CD4-positive, alpha-beta T cell treated with Interleukin-12 subunit alpha and Interleukin-12 subunit beta, for 1 hour (primary cell): ENCODE measurements around the gene LUZP1.

Source experiments
- DNase-seq: peaks from one replicate; pipeline ENCODE4 v3.0.0-alpha.2; 2020

The LUZP1 gene

DNA sequence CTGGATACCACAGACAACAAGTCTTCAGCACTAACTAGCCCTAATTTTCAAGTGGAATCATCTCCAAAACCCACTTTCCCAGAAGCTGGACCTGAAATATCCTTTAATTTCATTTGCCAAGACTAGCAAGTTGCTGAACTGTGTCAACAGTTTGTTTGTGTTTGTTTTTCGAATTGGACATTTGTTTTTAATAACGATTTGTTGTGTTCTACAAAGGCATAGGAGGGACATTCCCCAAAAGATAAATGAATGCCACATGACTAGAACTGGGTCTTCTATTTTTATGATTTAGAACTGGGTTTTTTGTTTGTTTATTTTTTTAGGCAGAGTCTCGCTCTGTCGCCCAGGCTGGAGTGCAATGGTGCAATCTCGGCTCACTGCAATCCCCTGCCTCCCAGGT, 17.9 kb downstream of the LUZP1 start:
- DNase-seq, result no peak

DNA sequence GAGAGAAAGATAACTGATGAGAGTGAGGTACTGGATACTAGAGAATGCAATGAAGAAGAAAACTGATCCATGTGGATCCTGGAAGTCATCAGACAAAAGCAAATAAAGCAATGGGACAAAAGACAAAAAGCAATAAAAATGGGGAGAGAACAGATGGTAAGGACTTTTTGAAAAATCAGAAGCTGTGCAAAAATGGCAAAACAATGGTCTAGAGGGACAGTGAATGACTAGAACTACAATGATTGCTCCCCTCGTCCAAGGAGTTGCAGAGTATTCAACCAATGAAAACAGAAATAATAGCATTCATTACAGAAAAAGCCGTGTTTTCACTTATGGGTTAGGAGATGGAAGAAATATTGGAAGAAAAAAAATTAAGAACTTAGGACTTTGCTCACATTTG, 18.5 kb downstream of the LUZP1 start:
- no peak for DNase-seq

DNA sequence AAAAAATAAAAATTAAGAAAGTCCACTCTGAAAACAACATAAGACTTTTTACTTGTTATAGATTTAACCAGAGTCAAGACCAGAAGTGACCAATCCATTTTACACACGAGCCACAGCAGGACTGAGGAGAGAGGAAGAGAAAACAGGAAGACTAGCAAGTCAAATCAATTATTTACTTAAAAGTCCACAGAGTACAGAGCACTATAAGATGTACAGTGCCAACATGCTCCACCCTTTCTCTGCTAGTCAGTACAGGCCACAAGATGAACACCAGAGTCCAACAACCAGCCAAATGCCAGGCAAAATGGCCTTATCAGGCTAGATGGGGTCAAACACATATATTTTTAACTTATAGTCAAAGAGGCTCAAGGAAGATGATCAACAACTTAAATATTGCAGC, 19.5 kb downstream of the LUZP1 start:
- DNase-seq, result no peak

DNA sequence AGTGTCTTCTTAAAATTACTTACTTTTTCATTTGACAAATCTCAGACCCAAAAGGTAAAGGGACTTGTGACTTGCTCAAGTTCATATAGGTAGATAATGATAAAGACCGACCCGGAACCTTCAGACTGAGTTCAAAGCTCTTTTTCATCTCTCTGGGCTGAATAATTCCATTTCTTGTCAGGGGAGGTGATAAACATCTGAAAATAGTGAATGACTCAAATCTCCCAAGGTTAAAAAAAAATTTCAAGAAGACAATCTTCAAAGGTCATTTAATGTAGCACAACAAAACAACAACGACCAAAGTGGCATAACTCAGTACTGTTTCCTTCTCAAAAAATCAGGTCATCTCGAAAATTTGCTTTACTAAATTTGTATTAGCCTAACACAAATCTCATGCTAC, 20.6 kb downstream of the LUZP1 start:
- DNase-seq, result peak; percentile 39

DNA sequence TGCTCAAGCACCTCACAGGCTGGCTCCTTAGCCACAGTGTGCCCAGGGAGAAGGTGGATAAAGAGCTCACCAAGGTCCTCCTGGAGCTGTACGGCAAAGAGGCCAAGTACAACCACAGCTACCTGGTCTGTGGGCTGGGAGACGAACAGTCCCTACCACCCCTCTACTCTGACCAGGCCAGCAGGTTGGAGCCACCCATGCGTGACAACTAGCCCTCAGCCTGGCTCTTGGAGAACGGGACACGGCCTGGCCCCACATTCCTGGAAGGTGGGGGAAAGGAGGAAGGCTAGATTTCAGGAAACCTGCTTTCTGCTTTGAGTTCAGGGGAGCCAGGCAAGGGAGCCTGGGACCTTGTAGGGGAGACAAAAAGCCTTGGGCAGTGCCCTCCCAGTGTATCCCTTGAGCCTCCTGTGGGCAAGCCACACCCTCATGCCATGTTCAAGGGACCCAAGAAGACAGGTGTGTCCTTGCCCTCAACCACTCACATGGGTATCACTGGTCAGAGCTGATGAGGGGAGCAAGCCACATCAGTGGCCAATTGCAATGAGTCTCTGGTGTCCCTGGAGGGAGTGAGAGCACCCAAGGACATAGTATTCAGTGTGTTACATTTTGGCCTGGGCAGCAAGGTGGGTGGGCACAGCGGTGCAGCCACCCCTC, 27.6 kb downstream of the LUZP1 start:
- no peak for DNase-seq

DNA sequence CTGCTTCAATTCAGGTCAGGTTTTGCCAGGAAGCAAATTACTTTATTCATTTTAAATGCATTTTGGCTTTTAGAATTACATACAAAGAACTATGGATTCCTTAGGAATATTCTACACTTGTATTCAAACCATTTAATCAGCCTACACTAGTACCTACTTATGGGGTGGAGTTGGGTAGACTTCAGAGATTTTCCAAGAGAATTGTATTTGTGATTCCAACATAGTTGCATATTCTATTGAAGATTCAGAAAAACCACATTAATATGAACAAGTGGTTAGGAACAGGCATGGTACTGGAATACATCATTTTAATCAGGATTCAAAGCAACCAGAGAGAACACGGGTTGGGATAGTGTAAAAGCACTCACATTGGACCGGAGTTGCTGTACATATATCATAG, 33.4 kb downstream of the LUZP1 start:
- no peak for DNase-seq

DNA sequence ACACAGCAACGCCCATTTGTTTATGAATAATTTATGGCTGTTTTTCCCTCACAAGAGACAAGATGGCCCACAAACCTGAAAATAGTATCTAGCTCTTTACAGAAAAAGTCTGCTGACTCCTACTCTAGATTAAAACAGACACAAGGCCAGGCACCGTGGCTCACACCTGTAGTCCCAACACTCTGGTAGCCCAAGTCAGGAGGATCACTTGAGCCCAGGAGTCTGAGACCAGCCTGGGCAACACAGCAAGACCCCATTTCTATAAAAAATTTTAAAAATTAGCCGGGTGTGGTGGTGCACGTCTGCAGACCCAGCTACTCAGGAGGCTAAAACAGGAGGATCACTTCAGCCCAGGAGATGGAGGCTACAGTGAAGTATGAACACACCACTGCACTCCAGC, 34.6 kb downstream of the LUZP1 start:
- no peak for DNase-seq

DNA sequence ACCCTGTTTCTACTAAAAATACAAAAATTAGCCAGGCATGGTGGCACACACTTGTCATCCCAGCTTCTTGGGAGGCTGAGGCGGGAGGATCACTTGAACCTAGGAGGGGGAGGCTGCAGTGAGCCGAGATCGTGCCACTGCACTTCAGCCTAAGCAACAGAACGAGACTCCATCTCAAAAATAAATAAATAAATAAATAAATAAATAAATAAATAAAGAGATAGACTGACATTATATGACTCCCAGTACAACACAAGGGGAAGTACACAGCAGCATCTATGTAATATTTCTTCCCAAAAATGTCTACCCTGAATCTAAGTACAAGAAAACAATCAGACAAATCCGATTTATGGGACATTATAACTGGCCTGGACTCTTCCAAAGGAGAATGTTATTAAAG, 35.1 kb downstream of the LUZP1 start:
- DNase-seq, result no peak

DNA sequence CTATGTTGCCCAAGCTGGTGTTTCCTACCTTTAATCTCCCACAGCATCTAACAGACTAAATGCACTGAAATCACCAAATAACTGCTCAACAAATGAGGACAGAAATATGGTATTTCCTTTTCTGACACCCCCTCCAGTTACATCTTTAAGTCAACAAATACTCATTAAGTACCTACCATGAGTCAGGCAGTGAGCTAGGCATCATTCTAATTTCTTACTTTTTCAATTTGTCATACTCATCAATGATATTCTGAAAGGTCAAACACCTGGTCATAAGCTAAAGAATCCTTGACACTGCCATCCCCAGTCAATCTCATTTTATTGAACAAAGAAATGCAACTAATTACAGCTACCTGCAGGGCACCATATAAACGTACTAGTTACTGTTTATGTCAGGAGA, 36.6 kb downstream of the LUZP1 start:
- no peak for DNase-seq

DNA sequence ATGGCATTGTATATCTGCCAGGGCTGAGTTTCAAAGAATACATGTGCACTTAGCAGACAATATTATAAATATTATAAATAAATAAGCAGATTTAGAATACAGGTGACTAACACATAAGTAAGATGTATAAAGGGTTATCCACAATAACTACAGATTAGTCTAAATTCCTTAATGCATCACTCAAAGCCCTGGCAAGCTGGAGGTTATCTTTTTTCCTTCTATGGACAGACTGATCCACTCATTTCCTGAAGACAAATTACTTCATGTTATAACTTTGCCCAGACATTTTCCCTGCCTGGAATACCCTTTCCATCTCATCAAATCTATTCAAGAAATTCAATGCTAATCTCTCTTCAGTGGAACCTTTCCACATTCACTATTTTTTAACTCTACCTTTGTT, 38.8 kb downstream of the LUZP1 start:
- no peak for DNase-seq

DNA sequence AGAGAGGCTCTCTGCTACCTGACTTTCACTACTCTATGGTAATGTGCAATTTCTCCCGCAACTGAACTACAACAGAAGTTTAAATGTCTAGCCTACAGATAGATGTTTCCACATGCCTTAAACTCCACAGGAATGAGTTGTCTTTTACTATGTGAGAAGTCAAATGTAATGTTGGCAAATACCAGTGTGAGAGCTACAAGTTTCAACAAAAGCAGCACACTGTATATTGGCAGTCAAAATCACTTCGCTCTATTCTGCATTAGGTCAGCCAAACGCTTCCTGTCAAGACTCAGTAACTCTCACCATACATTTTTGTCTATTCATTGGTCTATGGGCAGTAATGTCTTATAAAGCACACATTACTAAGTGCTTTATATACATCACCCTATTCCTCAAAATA, 41.9 kb downstream of the LUZP1 start:
- DNase-seq, result no peak

DNA sequence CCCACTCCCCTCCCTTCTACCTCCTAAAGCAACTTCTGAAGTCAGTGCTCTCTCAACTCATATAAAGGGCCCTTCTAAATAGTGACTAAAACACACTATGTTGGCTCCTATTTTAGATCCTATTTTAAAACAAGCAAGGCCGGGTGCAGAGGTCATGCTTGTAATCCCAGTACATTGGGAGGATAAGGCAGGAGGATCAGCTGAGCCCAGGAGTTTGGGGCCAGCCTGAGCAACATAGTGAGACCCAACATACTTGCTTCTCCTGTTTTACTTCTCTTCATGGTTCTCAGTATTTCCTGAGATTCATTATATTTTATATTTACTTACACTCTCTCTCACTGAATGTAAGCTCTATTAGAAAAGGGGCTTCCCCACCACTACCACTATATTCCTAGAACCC, 42.5 kb downstream of the LUZP1 start:
- DNase-seq, result no peak

DNA sequence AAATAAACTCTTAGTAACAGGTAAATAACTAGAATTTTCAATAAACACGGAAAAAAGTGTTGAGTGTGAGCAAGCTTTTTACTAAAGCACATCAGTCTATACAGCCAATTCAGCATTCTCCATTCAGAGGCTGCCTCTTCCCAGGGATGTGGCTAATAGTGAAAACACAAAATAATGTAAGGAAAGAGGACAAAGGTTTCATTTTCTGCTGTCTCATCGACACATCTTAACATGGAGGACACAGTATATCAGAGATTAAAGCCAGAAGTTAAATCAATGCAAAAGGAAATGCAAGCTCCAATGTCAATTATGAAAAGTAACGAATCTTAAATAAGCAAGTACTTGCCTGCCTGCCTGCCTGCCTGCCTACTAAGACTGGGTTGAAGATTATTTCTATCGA, 43.2 kb downstream of the LUZP1 start:
- no peak for DNase-seq

DNA sequence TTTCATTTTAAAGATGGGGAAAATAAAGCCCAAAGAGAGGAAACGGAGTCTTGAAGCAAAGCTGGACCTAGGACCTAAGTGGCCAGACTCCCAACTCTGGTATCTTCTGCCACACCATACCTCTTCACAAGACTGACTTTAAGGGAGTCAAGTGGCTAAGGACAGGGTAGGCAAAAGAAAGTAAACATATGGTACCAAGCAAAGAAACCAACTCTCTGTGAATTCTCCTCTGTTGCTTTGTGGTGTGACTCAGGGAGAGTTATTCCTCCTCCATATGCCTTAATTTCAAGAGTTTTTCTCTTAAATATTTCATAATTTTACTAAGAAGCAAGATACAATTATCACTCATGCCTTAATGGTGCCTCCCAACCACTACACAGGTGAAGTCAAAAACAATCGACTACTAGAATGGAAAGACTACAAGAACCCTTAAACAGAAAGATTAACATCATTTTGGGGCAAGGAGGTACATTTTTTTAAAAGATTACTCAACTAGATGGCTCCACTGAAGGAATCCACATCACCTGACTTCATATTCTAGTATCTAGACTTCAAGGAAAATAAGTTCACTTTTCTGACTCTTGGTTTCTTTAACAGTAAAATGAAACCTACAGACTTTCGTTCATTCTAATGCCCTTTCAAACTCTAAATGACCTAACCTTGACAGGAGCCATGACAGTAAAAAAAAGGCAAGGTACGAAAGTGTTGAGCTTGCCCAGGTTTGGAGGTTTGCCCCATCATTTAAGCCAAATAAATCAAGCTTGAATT, 44.2 kb downstream of the LUZP1 start:
- no peak for DNase-seq

DNA sequence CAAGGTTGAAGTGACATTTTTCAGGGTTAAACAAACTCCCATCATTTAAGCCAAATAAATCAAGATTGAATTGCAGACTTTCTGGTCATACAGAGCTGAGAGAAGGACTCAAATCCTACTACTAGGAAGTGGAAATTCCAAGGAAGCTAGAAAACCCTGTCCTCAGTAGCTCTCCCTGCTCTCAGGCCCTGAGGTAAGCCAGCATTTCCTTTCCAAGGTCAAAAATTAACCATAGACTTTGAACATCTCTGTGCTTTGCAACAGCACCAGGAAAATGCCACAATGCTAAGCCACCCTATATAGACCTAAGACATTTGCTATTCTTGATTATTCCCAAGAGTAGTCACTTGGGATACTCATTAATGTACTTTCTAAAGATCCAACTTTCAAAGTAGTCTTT, 45.1 kb downstream of the LUZP1 start:
- DNase-seq, result no peak

DNA sequence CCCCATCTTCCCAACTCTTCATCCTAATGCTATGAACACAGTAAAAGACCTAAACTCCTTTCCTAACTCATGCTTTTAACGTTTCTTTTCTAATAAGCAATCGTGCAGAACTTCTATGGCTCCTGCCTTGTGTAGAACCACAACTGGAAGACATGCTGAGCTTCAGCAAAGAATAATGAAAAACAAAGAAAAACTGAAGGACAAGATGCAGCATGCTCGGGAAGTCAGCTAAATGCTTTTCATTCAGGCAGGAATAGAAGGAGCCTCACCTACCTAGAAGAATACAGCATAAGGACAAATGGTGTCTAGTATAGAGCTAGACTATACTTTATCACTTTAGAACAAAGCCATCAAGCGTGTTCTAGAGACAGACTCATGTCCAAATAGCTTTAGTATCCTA, 45.9 kb downstream of the LUZP1 start:
- no peak for DNase-seq

DNA sequence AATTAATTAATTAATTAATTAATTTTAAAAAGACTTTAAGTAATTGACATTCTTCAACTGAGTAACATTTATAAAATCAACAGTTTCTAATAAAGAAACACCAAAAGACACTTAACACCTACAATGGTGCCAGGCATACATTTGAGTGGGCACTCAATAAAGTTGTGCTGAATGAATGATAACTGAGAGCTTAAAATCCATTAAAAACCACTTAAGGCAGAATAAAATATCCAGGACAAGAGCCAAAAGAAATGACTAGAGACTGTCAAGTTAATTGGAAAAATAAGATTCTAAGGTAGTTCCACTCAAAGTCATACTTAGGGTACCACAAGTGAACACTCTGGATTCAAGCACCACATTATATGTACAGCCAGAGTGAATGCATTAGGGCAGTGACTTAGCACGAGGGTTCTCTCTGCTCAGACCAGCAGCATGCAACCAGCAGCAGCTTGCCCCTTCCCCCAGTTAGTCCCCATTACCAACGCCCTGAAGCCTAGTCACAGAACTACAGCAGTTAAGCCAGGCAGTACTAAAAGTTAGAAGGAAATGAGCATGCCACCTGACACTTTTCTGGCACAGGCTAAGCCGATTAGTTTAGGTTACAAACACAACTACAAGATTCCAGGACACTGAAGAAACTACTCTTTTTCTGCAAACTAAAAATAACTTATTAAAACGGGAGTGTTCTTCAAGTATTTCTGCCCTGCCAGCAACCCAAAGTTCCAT, 46.5 kb downstream of the LUZP1 start:
- no peak for DNase-seq

DNA sequence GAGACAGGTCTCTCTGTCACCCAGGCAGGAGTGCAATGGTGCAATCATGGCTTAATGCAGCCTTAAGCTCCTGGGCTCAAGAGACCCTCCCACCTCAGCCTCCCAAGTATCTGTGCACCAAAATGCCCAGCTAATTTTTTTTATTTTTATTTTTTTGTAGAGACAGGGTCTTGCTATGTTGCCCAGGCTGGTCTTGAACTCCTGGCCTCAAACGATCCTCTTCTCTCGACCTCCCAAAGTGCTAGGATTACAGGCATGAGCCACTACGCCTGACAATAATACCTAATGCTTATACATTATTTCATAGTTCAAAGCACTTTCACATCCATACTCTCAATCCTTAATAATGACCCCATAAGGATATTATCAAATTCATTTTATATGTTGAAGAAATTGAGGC, 48.3 kb downstream of the LUZP1 start:
- no peak for DNase-seq

DNA sequence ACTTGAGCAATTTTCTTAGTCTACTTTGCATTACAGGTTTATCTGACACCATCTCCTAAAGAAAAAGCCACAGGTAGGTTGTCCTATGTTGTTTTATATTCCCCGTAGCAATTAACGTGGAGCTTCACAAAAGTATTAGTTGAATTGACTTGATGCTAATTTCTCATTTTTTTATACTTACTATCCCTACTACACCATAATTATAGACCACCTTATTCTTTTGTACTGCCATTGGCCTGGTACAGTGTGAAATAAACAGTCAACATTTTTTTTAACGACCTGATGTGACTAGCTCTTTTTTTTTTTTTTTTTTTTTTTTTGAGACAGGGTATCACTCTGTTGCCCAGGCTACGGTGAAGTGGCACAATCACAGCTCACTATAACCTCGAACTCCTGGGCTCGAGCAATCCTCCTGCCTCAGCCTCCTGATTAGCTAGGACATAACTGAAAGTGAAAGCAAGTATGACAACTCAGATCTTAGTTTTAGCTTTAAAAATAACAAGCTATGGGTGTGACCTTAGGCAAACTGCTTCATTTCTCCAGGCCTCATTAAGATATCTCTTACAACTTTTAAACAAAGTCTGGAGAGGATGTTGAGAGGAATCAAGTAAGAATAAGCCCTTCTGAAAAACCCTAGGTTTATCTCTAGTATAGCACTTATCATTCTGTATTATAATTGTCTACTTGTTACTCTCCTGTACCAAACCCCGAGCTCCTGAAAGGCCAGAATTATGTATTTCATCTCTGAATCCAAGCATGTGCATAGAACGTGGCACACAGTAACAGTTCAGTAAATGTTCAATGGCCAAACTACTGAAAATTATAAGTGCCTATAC, 49.5 kb downstream of the LUZP1 start:
- DNase-seq, result peak; percentile 77

DNA sequence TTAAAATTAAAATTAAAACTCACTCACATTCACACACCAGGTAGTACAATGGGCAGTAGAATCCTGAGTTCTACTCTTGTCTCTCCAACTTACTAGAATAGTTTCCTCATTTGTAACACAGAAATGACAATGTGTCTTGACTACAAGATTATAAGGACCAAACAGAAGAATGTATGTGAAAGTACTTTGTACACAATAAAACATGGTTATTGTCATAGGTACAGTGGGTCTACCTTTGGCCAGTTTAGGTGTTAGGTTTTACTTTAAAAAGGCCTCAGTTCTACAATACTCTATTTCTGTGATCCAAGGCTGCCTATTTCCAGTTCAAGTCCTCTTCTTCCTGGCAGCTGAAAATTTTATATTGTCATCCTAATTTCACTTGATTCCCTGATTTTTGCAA, 50.2 kb downstream of the LUZP1 start:
- DNase-seq, result no peak

DNA sequence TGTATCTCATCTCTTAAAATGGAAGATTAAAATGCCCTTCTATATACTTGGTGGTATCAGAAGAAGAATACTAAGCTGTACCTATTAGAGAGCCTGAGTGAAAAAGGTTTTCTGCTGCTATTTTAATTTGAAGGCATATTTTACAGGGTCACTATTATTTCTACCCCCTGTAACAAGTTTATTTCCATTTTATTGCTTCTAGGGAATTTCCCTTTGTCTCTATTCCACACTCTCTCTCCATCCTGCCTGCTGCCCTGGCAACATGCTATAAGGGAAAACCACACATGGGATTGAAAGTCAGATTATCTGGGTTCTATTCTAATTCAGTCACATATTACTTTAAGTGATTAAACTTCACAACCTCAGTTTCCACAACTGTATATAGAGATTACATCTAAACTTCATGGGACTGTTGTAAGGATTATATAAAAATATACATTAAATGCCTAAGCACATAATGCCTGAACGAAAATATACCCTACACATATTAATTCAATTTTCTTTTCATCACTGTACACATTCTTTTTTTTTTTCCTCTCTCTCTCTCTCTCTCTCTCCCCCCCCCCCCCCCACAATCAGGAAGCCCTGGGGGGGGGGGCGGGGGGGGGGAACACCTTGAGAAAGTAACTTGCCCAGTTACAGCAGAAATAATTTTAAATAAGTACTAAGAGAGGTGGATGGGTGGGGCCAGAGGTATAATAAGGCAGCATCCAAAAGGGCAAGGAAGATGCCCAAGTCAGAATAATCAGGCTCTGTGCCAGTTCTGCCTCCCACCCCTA, 51.5 kb downstream of the LUZP1 start:
- no peak for DNase-seq

DNA sequence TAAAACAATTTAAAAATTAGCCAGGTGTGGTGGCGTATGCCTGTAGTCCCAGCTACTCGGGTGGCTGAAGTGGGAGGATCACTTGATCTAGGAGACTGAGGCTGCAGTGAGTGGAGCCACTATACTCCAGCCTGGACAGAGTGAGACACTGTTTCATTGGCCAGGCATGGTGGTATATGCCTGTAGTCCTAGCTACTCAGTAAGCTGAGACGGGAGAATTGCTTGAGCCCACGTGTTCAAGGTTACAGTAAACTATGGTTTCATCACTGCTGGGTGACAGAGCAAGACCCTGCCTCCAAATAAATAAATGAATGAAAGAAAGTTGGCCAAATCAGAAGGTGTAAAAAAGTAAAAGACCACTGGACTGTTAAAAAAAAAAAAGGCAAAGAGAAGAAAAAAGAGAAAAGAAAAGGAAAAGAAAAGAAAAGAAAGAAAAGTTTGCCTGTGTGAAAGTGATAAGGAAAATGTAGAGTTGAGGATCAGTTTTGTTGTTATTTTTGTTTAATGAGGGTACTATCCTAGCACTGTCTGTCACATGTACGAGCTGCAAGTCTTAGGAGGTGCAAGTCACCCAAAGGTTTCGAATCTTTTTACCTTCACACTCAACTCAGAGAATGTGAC, 52.3 kb downstream of the LUZP1 start:
- no peak for DNase-seq
